A549 treated with Mapracorat at 1 μM for 4 hours (cell line): Measurements from ENCODE around the gene CASKIN2. TPM values are rescaled to one million over a fixed set of nuclear protein-coding genes. Genes with fewer than 3 reads are reported as not detected.

Source experiments
- total RNA-seq: library from RNA; stranded (reverse); fragments of 200-300 nt; extraction: Qiagen RNA extraction; gene quantifications from 5 replicates; pipeline ENCODE4 v1.2.3, GENCODE V29; 2022

The CASKIN2 gene
- total RNA-seq: 7.3 to 12.7 TPM (median 11.6 TPM) in 5 replicates

GRCh38 chr17:75515496-75516254 lies at the start of gene CASKIN2:
CASKIN2 (minus strand) TSS chr17:75515537; CDS start chr17:75513804, 1,733 bp downstream.

GRCh38 chr17:75524970-75525805 lies 9.9 kb upstream of the CASKIN2 start, which contains the start of gene LLGL2:
LLGL2 (plus strand) TSS chr17:75525697; CDS start chr17:75543427, 17,730 bp downstream.

GRCh38 chr17:75516255-75516618 lies 900 bp upstream of the CASKIN2 start, which contains the start of gene TSEN54:
TSEN54 (plus strand) TSS chr17:75516528; CDS start chr17:75516561, 33 bp downstream.

GRCh38 chr17:75456417-75457046 lies 58.8 kb downstream of the CASKIN2 start, which contains the start of gene TMEM94:
TMEM94 (plus strand) TSS chr17:75456635; CDS start chr17:75471906, 15,271 bp downstream.

Other genes starting within 250 kb of the CASKIN2 start
- gene MIF4GD, start 244.3 kb downstream of the CASKIN2 start, total RNA-seq: 32.7 to 38.4 TPM (median 38.0 TPM) in 5 replicates
- 14.2 to 20.8 TPM (median 19.1 TPM) in 5 replicates for gene SLC25A19, start 226.1 kb downstream of the CASKIN2 start, total RNA-seq
- gene GRB2, start 109.9 kb downstream of the CASKIN2 start, total RNA-seq: 83.4 to 98.5 TPM (median 95.9 TPM) in 5 replicates
- 41.3 to 47.9 TPM (median 45.7 TPM) in 5 replicates for gene TMEM94, start 58.9 kb downstream of the CASKIN2 start, total RNA-seq
- 25.3 to 44.1 TPM (median 39.3 TPM) in 5 replicates for gene TSEN54, start 991 bp upstream of the CASKIN2 start, total RNA-seq
- 19.9 to 33.2 TPM (median 31.7 TPM) in 5 replicates for gene LLGL2, start 10.2 kb upstream of the CASKIN2 start, total RNA-seq
- gene MYO15B, start 72.3 kb upstream of the CASKIN2 start, total RNA-seq: 33.3 to 67.7 TPM (median 52.9 TPM) in 5 replicates
- gene SMIM5, start 117.9 kb upstream of the CASKIN2 start, total RNA-seq: 0.61 to 1.3 TPM (median 0.83 TPM) in 5 replicates
- 18.8 to 28.9 TPM (median 27.4 TPM) in 5 replicates for gene RECQL5, start 151.6 kb upstream of the CASKIN2 start, total RNA-seq
- gene SAP30BP, start 151.8 kb upstream of the CASKIN2 start, total RNA-seq: 113 to 142 TPM (median 123 TPM) in 5 replicates
- 92.0 to 109 TPM (median 95.3 TPM) in 5 replicates for gene ITGB4, start 205.9 kb upstream of the CASKIN2 start, total RNA-seq
- gene GALK1, start 249.7 kb upstream of the CASKIN2 start, total RNA-seq: 51.5 to 83.8 TPM (median 80.0 TPM) in 5 replicates